Loucy (cell line): ENCODE results near the gene FPR2.

Experiments
- CTCF ChIP-seq: fragments of 200-600 bp; sonication (generic); conservative IDR thresholded peaks from 2 replicates; pipeline ENCODE4 v1.5.1; 2014; ENCODE audit warnings: mild to moderate bottlenecking, antibody characterized with exemption, low read length
- EZH2phosphoT487 ChIP-seq: fragments of 200-600 bp; IDR thresholded peaks from 2 replicates; pipeline ENCODE4 v1.6.1; 2018; ENCODE audit warnings: antibody characterized with exemption, mild to moderate bottlenecking, moderate library complexity, borderline replicate concordance

- TF ChIP-seq EZH2phosphoT487 (no peak), CTCF (no peak)
Observed at GRCh38 chr19:51796195-51796679, 35.3 kb downstream of the FPR2 start.
